IPS-20b (cell line): Measurements from ENCODE around the gene DMRTB1.

Source experiments
- H3K27ac ChIP-seq: one replicate; pipeline ENCODE4 v1.5.1; 2013; ENCODE audit warnings: low read length
- H3K27me3 ChIP-seq: 2 replicates; pipeline ENCODE4 v1.6.1; 2013; ENCODE audit warnings: mild to moderate bottlenecking, low read length, inconsistent platforms; ENCODE audit not compliant: insufficient read depth
- H3K36me3 ChIP-seq: 2 replicates; pipeline ENCODE4 v1.6.1; 2013; ENCODE audit warnings: low read depth, mild to moderate bottlenecking, inconsistent platforms, low read length, moderate library complexity; ENCODE audit not compliant: insufficient read depth
- H3K4me1 ChIP-seq: 2 replicates; pipeline ENCODE4 v1.6.1; 2013; ENCODE audit warnings: mild to moderate bottlenecking, control low read depth, inconsistent platforms, low read length, moderate library complexity; ENCODE audit not compliant: insufficient read depth
- H3K4me3 ChIP-seq: 2 replicates; pipeline ENCODE4 v1.5.1; 2013; ENCODE audit warnings: mild to moderate bottlenecking, low read length, inconsistent platforms
- H3K9ac ChIP-seq: 2 replicates; pipeline ENCODE4 v1.6.1; 2013; ENCODE audit warnings: low read depth, mild to moderate bottlenecking, inconsistent platforms, low read length, moderate library complexity
- H3K9me3 ChIP-seq: 2 replicates; pipeline ENCODE4 v1.6.1; 2013; ENCODE audit warnings: mild to moderate bottlenecking, low read depth, low read length, inconsistent platforms; ENCODE audit not compliant: insufficient read depth

DMRTB1 gene

DNA sequence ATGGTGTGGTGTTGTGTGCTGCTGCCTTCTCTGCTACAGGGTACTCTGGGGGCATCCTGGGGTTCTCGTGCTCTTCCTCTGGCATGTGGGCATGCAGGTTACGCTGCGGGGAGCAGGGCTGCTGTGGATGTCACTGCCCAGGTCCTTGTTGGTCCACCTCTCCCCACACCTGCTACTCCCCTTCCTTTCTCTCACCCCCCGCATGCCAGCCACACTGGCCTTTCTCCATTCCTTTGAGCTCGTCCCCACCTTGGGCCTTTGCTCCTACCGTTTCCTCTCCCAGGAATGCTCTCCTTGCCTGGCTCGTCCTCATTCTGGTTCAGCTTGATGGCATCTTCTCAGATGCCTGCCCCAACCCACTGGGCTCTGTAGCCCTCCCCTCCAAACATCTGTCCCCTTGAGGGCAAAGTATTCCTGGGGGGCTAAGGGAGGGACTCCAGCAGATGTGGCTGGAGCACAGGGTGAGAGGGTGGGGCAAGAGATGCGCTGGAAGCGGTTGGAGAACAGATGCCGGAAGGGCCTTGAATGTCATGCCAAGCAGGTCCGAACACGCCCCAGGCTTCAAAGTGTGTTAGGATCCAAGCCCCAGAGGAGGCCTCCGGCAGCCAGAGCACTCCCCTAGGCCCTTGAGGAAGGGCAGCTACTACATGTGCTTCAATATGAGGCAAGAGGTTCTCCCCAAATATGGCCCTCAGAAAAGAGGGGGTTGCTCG, 23.4 kb downstream of the DMRTB1 start:
- Histone ChIP-seq H3K27ac (no peak overlapping the region), H3K9me3 (no peaks in the 10 kb centered on the region), H3K4me3 (no peak overlapping the region), H3K27me3 (no peaks in the 10 kb centered on the region; the same call in 1 of the 2 replicates), H3K36me3 (no peaks in the 10 kb centered on the region), H3K4me1 (no peaks in the 10 kb centered on the region), H3K9ac (no peak overlapping the region)

DNA sequence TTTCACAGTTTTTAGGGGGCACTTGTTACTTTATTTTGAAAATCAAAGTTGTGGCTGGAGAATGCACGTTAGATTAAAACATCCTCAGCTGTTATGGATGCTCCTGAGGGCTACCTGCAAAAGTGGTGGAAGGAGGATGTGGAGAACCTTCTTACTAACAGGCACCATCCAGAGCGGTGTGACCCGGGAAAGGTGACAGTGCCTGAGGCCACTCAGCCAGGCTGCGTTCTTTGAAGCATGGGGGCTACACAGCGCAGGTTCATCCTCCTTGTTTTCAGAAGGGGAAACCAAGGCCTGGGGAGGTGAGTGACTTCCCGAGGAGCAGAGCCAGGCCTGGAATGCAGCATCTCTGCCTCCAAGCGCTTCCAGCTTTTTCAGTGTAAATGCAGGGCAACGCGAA, 24.0 kb downstream of the DMRTB1 start:
- no peak overlapping the region for H3K4me3 ChIP-seq
- no peaks in the 10 kb centered on the region for H3K4me1 ChIP-seq
- H3K27ac ChIP-seq: no peak overlapping the region
- H3K27me3 ChIP-seq: no peaks in the 10 kb centered on the region; the same call in 1 of the 2 replicates
- no peaks in the 10 kb centered on the region for H3K9me3 ChIP-seq
- no peak overlapping the region for H3K9ac ChIP-seq
- no peaks in the 10 kb centered on the region for H3K36me3 ChIP-seq

DNA sequence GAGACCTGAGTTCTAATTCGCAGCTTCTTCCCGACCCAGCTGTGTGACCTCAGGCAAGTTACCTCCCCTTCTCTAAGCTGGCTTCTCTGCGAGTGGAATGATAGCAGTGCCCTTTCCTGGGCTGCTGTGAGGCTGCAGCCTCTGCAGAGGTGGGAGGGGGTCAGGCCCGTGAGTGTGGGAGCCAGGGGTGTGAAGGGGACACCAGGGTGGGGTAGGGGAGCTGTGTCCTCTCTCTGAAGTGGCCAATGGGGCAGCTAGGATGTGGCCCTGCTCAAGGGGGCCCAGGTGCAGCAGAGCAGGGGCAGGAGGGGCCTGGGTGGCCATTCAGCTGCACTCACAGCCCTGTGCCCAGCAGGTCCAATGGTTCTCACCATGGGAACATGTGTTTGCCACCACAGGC, 24.5 kb downstream of the DMRTB1 start:
- Histone ChIP-seq H3K27me3 (no peaks in the 10 kb centered on the region; the same call in 1 of the 2 replicates), H3K9ac (no peak overlapping the region), H3K9me3 (no peaks in the 10 kb centered on the region), H3K4me3 (no peak overlapping the region), H3K27ac (no peak overlapping the region), H3K4me1 (no peaks in the 10 kb centered on the region), H3K36me3 (no peaks in the 10 kb centered on the region)

DNA sequence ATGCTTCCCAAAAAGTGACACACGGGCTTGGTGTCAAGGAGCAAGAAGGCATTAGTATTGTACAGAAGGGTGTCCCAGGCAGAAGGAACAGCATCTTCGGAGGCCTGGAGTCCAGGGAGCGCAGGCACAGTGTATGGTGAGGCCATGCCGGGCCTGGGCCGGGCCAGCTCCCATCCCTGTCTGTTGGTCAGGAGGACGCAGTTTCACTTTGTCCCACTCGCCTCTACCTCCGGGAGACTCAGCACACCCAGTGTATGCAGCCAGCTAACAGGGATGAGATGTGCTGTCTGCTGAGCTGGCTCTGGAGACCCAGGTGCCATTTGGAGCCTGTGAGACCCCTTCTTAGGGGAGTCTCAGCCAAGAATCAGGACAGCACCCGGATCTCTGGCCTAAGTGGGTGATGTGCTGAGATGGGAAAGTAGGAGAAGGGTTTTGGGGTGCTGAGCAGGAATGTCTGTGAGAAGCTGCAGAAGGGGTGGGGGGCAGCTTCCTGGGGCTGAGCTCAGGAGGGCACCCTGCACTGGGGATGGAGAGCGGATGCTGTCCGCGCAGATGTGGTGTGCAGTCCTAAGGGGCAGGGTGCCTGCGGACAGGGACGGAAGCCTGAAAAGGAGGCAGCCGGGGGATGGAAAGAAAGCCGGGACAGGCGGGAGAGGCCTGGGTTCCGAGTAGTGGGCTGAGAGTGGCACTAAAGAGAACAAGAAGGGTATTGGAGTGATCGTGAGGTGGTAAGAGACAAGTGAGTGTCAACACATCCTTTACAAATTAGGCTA, 25.7 kb downstream of the DMRTB1 start:
- Histone ChIP-seq H3K9me3 (no peaks in the 10 kb centered on the region), H3K9ac (no peak overlapping the region), H3K27ac (no peak overlapping the region), H3K36me3 (no peaks in the 10 kb centered on the region), H3K4me1 (no peaks in the 10 kb centered on the region), H3K27me3 (no peaks in the 10 kb centered on the region; the same call in 1 of the 2 replicates), H3K4me3 (no peak overlapping the region)

DNA sequence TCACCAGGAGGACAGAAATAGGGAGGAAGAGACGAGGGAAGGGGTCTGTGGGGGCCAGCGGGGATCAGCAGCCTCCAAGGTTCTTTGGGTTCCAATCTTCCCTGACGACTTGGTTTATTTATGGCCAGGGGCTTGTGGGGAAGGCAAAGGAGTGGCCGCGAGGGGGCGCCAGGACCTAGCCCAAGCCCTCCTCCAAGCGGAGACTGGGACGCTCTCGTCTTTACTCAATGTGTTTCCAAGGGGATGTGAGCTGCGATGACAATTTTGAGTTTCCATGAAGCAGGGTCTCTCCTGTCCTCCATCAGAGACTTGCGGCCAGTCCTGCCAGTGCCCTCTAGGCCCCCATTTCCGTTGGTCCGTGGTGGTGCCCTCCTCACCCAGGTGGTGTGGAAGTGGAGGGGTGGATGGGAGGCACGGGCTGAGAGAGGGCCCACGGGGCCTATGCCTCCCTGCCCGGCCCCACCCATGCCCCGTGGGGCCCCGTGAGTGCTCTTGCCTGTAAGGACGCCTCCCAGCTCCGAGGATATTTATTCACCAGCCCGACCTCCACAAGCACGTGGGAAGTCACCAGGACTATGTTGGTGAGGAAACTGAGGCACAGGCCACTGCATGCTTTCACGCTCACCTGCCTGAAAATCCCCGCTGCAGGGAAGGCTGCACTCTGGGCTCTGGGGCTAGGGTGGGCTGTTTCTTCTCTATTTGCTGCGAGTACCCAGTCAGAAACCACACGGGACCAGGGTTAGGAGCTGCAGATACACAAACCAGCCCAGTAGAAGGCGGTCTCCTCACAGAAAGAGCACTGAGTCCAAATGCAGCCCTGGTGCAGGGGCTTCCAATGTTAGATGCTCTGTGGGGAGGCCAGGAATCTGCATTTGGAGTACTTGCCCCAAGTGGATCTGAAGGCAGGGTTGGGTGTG, 26.5 kb downstream of the DMRTB1 start:
- Histone ChIP-seq H3K9ac (no peak overlapping the region), H3K27ac (no peak overlapping the region), H3K4me3 (no peak overlapping the region; the same call in 1 of the 2 replicates), H3K36me3 (no peaks in the 10 kb centered on the region), H3K27me3 (no peaks in the 10 kb centered on the region; the same call in 1 of the 2 replicates), H3K4me1 (no peaks in the 10 kb centered on the region), H3K9me3 (no peaks in the 10 kb centered on the region)

DNA sequence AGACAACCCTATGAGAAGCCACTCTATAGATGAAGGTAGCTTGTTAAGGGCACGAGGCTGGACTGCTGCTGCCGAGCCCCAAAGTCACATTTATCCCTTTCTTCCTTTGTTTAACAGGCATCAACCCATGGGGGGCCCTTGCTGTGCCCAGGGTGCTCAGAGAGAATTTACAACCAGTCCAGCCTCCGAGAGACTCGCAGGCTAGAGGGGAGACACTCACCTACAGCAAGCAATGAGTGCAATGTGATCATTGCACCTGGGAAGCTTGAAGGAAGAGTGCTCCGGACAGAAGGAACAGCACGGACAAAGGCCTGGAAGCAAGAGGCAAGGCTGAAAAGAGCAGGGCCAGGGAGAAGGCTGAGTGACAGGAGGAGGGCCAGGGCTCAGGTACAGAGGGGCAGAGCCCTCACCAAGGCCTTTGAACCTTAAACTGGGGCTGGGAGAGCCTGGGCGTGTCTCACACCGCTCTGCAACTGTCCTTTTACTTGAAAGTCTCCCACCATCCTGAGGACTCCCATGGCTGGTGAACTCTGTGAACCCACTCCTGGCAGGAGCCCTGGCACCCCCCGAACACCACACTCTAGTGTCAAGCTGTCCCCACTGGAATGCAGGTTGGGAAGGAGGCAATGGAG, 27.3 kb downstream of the DMRTB1 start:
- Histone ChIP-seq H3K4me1 (no peaks in the 10 kb centered on the region), H3K9me3 (no peaks in the 10 kb centered on the region), H3K9ac (no peak overlapping the region), H3K36me3 (no peaks in the 10 kb centered on the region), H3K4me3 (no peak overlapping the region), H3K27me3 (no peaks in the 10 kb centered on the region; the same call in 1 of the 2 replicates), H3K27ac (no peak overlapping the region)

DNA sequence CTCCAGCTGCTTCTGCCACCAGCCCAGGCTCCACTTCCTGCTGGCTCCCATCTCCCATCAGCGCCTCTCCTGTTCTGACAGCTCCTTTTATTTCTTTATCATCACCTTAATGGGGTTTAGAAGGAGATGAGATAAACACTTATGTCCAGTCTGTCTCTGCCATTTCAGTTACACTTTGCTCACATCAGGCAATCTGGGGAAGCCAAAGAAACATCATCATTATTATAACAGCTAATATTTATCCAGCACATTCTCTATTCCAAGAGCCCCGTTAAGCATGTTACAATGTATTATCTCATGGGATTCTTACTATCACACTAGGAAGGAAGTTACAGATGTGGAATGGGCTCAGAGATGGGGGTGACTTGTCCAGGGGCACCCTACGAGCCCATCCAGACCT, 31.2 kb downstream of the DMRTB1 start:
- Histone ChIP-seq H3K36me3 (no peaks in the 10 kb centered on the region), H3K4me1 (no peaks in the 10 kb centered on the region), H3K4me3 (no peak overlapping the region), H3K9ac (no peak overlapping the region), H3K27me3 (no peaks in the 10 kb centered on the region; the same call in 1 of the 2 replicates), H3K27ac (no peak overlapping the region), H3K9me3 (no peaks in the 10 kb centered on the region)

DNA sequence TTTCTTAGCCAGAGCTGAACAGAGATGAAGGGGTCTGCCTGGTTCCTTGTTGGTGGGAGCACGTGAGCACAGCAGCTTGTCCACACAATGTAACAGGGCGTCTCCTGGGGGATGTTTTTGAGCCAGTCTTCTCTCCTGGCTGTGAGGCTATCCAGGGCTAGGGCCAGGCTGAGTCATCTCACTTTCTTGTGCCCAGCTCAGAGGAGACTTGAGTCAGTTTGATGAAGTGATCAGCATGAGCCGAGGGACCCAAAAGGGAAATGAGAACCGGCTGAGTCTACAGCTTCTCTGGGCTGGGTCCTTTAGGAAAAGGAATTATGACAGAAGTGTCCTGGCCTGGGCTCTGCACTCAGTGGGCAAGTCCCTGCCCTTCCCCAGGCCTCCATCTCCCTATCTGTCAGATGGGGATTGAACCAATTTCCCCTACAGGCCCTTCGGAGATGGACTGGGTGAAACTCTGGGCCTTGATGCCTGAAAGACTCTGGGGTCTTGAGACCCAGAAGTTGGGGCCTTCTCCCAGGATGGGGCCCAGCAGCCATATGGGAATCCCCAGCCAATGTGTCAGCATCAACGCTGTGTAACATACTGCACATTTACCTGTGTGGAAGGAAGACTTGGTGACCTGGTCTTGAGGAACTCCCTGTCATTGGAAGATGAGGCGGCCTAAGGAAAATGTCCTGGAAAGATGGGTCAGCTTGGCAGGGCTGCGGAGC, 36.6 kb downstream of the DMRTB1 start:
- no peaks in the 10 kb centered on the region for H3K4me1 ChIP-seq
- no peaks in the 10 kb centered on the region for H3K36me3 ChIP-seq
- no peaks in the 10 kb centered on the region for H3K9me3 ChIP-seq
- no peaks in the 10 kb centered on the region for H3K27me3 ChIP-seq
- no peak overlapping the region for H3K27ac ChIP-seq
- no peak overlapping the region for H3K4me3 ChIP-seq
- H3K9ac ChIP-seq: no peak overlapping the region

DNA sequence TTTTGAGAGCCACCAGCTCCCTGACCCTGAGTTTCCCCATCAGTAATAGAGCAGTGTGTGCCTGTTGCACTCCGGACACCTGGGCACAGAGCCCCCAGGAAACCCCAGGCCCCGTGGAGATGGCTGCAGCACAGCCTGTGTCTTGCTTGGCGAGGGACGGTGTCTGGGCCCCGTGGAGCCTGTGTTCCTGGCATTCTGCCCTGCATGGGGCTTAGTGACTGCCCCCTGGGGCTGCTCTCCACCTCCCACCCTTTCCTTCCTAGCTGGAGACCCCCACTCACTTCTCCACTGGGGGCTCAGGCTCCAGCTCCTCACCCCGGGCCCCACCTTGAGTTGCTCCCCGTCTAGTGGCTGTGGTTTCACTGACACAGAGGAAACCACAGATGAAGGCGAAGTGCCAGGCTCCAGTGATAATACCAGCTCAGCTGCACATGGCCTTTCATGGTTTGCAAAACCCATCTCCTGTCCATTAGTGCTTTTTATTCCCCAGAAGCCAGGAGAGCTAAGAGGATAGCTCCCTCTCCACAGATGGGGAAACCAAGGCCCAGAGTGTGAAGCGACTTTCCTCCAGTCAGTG, 39.4 kb downstream of the DMRTB1 start:
- H3K36me3 ChIP-seq: no peaks in the 10 kb centered on the region
- H3K9me3 ChIP-seq: no peaks in the 10 kb centered on the region
- no peaks in the 10 kb centered on the region; the same call in 1 of the 2 replicates for H3K4me1 ChIP-seq
- H3K27ac ChIP-seq: no peak overlapping the region
- H3K9ac ChIP-seq: no peak overlapping the region
- no peaks in the 10 kb centered on the region; the same call in 1 of the 2 replicates for H3K27me3 ChIP-seq
- H3K4me3 ChIP-seq: no peak overlapping the region

DNA sequence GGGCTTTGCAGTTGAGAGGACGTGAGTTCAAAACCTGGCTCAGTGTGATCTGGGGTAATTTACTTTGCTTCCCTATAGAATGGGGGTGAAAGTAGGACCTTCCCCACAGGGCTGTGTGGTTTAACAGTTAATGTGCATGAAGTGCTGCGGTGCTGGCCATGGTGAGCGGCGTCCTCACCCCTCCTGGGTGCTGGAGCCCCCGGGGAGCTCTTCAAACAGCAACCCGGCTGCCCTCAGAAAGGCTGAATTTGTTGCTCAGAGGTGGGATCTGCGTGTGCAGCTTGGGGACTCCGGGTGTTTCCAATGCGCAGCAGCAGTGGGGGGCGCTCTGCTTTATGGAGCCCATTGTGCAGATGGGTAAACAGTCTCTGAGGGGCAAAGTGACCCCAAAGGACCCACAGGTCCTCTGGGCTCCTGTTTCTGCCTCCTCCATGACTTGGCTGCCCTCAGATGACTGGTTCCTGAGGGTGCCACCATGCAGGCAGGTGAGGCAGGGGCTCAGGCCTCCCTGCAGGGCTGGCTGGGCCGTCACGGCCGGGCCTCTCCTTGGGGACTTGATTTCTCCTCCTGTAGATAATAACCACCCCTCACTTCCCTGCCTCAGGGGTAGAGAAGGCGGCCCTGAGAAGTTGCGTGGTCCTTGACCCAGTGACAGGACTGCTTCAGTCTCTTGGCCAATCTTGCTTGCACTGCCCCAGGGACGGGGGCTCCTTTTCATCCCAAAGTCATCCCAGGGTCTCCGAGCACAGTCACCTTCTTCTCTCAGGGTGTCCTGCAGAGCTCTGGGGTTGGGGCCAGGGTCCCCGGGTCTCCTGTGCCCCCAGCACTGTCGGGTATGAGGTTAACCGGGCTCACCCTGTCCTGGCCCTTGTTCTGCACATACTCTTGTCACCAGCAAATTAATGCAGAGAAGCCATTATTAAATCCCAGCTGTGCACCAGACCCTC, 40.3 kb downstream of the DMRTB1 start:
- Histone ChIP-seq H3K4me3 (no peak overlapping the region), H3K27ac (no peak overlapping the region), H3K9me3 (no peaks in the 10 kb centered on the region)

More for the DNA sequence above, 40.3 kb downstream of the DMRTB1 start:
- Histone ChIP-seq H3K4me1 (peaks cover 4% of the 10 kb centered on the region; the same call in 1 of the 2 replicates), H3K9ac (no peak overlapping the region), H3K27me3 (no peaks in the 10 kb centered on the region; the same call in 1 of the 2 replicates), H3K36me3 (no peaks in the 10 kb centered on the region)
